SK-N-MC (cell line): ENCODE results near the gene NPPB.
"Not testable (repeated sequence)": the region's sequence is repeated elsewhere in the genome, so short reads cannot be mapped to it uniquely, and the experiment has no call there.

Source experiments
- DNase-seq: peaks from one replicate; pipeline ENCODE4 v3.0.0-alpha.2; 2011; ENCODE audit warnings: low read depth, low spot score
- H3K27ac ChIP-seq: fragments of 200-600 bp; sonication (generic); 2 replicates; pipeline ENCODE4 v1.5.1; 2016; ENCODE audit warnings: mixed run types
- H3K36me3 ChIP-seq: fragments of 200-600 bp; sonication (generic); 2 replicates; pipeline ENCODE4 v1.6.1; 2017; ENCODE audit warnings: antibody characterized with exemption, low read length, mixed read lengths; ENCODE audit not compliant: insufficient read depth
- H3K4me3 ChIP-seq: fragments of 200-600 bp; sonication (generic); 2 replicates; pipeline ENCODE4 v1.5.1; 2016
- H3K9ac ChIP-seq: fragments of 200-600 bp; sonication (generic); 2 replicates; pipeline ENCODE4 v1.8.0; 2017; ENCODE audit warnings: mixed run types, mixed read lengths; ENCODE audit not compliant: insufficient read length
- H3K9me3 ChIP-seq: fragments of 200-600 bp; sonication (generic); 2 replicates; pipeline ENCODE4 v1.6.1; 2017; ENCODE audit warnings: low read depth, mild to moderate bottlenecking, antibody characterized with exemption, low read length, moderate library complexity, mixed read lengths
- EZH2 ChIP-seq: fragments of 200-600 bp; sonication (generic); IDR thresholded peaks from one replicate; pipeline ENCODE4 v1.6.1; 2017; ENCODE audit warnings: antibody characterized with exemption
- FOXP2 ChIP-seq: optimal IDR thresholded peaks from 2 replicates; pipeline ENCODE3; 2011; ENCODE audit warnings: mild to moderate bottlenecking, moderate library complexity; ENCODE audit not compliant: insufficient read depth; ENCODE audit errors: extremely low read length, control extremely low read depth
- POLR2AphosphoS5 ChIP-seq: IDR thresholded peaks from 2 replicates; pipeline ENCODE4 v1.6.1; 2012; ENCODE audit warnings: mild to moderate bottlenecking, low read depth, low read length, borderline replicate concordance

NPPB gene

GRCh38 chr1:11898086-11898785, 39.5 kb upstream of the NPPB start:
- TF ChIP-seq POLR2AphosphoS5: no peak
- Histone ChIP-seq H3K36me3 (no peaks in the 10 kb centered on the region), H3K9me3 (no peaks in the 10 kb centered on the region), H3K9ac (no peak overlapping the region), H3K27ac (no peak overlapping the region), H3K4me3 (no peak overlapping the region)
- DNase-seq: no peak

DNA sequence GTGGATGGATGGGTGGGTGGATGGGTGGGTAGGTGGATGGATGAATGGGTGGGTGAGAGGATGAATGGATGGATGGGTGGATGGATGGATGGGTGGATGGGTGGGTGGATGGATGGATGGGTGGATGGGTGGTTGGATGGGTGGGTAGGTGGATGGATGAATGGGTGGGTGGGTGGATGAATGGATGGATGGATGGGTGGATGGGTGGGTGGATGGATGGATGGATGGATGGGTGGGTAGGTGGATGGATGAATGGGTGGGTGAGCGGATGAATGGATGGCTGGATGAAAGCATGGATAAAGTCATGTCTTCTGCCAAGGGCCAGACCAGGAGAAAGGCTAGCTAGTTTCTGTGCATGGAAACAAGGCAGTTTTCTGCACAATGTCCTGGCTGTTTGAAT, 35.8 kb upstream of the NPPB start:
- not testable (repeated sequence) for DNase-seq, H3K27ac ChIP-seq

GRCh38 chr1:11893907-11894251, 35.1 kb upstream of the NPPB start:
- Histone ChIP-seq H3K4me3 (no peak overlapping the region), H3K27ac (no peak overlapping the region), H3K9ac (no peak overlapping the region), H3K36me3 (no peaks in the 10 kb centered on the region), H3K9me3 (no peaks in the 10 kb centered on the region)
- no peak for DNase-seq
- no peak for TF ChIP-seq FOXP2
- TF ChIP-seq POLR2AphosphoS5: no peak
- no peak for TF ChIP-seq EZH2

More for the DNA sequence above, 35.8 kb upstream of the NPPB start:
- not testable (repeated sequence) for H3K9me3 ChIP-seq, H3K36me3 ChIP-seq, H3K9ac ChIP-seq, H3K4me3 ChIP-seq

- Histone ChIP-seq H3K4me3 (no peak overlapping the region), H3K27ac (no peak overlapping the region), H3K9ac (no peak overlapping the region), H3K9me3 (no peaks in the 10 kb centered on the region), H3K36me3 (no peaks in the 10 kb centered on the region)
- TF ChIP-seq EZH2 (no peak), POLR2AphosphoS5 (no peak), FOXP2 (no peak)
- no peak for DNase-seq
Observed at GRCh38 chr1:11891433-11892186, 32.9 kb upstream of the NPPB start.

DNA sequence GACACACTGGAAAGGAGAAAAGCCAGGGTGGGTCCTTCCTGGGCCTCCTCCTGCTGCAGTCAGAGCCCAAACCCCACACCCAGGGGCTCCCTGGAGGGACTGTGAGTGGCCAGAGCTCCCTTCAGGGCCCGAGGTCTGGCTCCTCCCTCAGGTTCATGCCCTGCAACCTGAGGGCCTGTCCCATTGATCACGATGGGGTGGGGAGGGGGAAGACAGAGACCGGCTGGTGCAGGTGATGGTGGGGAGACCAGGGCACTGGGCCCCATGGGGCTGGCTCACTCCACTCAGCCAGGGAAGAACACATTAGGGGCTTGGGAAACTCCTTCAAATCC, 30.1 kb upstream of the NPPB start:
- no peaks in the 10 kb centered on the region for H3K36me3 ChIP-seq
- no peak for DNase-seq
- no peak for TF ChIP-seq POLR2AphosphoS5
- TF ChIP-seq EZH2: no peak
- TF ChIP-seq FOXP2: no peak
- H3K9me3 ChIP-seq: no peaks in the 10 kb centered on the region
- H3K27ac ChIP-seq: no peak overlapping the region
- H3K4me3 ChIP-seq: no peak overlapping the region
- H3K9ac ChIP-seq: no peak overlapping the region

GRCh38 chr1:11888206-11888876, 29.6 kb upstream of the NPPB start:
- TF ChIP-seq POLR2AphosphoS5 (no peak), FOXP2 (no peak), EZH2 (no peak)
- Histone ChIP-seq H3K36me3 (no peaks in the 10 kb centered on the region), H3K4me3 (no peak overlapping the region), H3K9ac (no peak overlapping the region), H3K9me3 (no peaks in the 10 kb centered on the region), H3K27ac (no peak overlapping the region)
- DNase-seq: no peak

GRCh38 chr1:11887666-11888007, 28.9 kb upstream of the NPPB start:
- DNase-seq: no peak
- Histone ChIP-seq H3K36me3 (no peaks in the 10 kb centered on the region), H3K4me3 (no peak overlapping the region), H3K9ac (no peak overlapping the region), H3K9me3 (no peaks in the 10 kb centered on the region), H3K27ac (no peak overlapping the region)
- TF ChIP-seq EZH2: no peak
- no peak for TF ChIP-seq POLR2AphosphoS5
- no peak for TF ChIP-seq FOXP2

DNA sequence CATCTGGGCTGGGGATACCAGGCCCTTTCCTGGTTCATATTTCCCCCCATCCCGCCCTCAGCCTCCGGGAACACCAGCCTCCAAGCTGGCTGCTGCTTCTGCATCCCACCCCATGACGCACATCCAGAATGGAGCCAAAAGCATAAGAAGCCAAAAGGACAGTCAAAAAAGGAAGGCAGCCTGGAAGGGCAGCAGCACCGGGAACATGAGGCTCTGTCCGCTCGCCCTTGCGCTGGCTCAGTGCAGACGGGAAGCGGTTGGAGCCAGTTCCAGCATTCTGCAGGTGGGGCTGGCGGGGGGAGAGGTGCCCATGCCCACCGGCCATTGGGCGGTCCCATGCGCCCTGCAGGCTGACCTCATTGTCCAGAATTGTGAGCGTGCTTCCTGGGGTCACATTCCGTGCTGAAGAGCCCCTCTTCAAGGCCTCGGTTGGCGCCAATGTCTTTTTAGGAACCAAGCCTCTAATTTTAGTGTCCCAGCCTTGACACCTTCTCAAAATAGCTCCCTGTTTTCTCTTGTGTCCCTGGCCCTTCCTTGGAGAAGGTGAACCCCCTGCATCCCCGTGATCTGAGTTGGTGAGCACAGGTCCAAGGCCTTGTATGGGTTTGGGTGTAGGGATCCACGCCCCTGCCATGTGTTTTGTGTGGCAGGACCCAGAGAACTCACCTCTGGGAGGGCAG, 28.4 kb upstream of the NPPB start:
- Histone ChIP-seq H3K9ac (no peak overlapping the region), H3K9me3 (no peaks in the 10 kb centered on the region), H3K36me3 (no peaks in the 10 kb centered on the region), H3K4me3 (no peak overlapping the region), H3K27ac (no peak overlapping the region)
- TF ChIP-seq FOXP2 (no peak), EZH2 (no peak)
- no peak for DNase-seq
